Left hindlimb (tissue), 1 donor: ENCODE measurements around the gene RNPEPL1.
A peak's percentile ranks its signal among the peaks of the same experiment; 100 is the strongest.
"Not testable (repeated sequence)": the region's sequence is repeated elsewhere in the genome, so short reads cannot be mapped to it uniquely, and the experiment has no call there.

ENCODE experiments used
- DNase-seq: peaks from one replicate; pipeline ENCODE4 v3.0.0-alpha.2; 2018

The RNPEPL1 gene

DNA sequence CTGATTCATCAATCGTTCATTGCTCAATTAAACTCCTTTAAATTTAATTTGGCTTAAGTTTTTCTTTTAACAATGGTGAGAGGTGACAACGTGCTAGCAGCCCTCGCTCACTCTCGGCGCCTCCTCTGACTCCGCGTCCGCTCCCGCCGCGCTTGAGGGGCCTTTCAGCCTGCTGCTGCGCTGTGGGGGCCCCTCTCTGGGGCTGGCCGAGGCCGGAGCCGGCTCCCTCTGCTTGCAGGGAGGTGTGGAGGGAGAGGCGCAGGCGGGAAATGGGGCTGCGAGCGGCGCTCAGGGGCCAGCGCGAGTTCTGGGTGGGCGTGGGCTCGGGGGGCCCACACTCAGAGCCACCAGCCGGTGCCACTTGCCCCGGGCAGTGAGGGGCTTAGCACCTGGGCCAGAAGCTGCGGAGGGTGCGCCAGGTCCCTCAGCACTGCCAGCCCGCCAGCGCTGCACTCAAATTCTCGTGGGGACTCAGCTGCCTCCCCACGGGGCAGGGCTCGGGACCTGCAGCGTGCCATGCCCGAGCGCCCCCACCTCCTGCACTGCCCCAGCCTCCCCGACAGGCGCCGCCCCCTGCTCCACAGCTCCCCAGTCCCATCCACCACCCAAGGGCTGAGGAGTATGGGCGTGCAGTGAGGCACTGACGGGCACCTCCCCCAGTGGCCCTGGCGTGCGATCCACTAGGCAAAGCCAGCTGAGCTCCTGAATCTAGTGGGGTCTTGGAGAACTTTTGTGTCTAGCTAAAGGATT, 30.1 kb upstream of the RNPEPL1 start:
- DNase-seq, result no peak

DNA sequence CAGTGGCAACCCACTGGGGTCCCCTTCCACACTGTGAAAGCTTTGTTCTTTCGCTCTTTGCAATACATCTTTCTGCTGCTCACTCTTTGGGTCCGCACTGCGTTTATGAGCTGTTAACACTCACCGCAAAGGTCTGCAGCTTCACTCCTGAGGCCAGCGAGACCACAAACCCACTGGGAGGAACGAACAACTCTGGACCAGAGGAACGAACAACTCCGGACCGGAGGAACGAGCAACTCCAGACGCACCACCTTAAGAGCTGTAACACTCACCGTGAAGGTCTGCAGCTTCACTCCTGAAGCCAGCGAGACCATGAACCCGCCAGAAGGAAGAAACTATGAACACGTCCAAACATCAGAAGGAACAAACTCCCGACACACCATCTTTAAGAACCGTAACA, 29.2 kb upstream of the RNPEPL1 start:
- DNase-seq, result not testable (repeated sequence)

DNA sequence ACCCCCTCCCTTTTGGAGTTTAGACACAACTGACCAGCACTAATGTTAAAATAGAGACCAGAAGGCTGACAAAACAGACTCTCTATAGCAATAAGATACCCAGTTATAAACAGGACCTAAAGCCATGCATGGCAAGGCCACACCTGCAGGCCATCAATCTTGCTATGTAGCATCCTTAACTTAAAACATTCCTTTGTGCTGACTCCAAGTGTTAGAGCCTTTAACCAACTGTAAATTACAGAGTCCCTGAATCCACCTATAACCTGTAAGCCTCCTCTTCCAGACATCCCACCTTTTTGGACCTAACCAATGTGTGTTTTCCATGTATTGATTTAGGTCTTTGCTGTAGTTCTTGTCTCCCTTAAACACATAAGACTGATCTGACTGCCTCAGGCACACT, 28.4 kb upstream of the RNPEPL1 start:
- no peak for DNase-seq

DNA sequence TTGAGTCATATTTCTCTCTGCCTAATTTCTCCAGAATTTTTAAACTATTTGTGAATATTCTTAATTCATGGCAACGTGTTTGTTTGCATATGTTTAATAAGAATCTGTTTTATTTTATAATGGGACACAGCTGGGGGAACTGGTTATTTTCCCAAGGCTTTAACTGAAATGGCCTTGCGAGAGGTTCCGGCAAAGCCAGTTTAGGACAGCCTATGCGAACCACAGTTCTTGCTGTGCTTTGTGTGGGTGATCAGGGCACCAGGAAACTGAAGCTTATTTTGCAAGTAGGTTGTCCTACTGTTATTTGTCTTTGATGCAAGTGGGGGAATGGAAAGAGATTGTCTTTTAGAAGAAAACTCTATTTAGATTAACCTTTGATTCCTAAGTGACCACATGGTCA, 17.0 kb upstream of the RNPEPL1 start:
- no peak for DNase-seq

DNA sequence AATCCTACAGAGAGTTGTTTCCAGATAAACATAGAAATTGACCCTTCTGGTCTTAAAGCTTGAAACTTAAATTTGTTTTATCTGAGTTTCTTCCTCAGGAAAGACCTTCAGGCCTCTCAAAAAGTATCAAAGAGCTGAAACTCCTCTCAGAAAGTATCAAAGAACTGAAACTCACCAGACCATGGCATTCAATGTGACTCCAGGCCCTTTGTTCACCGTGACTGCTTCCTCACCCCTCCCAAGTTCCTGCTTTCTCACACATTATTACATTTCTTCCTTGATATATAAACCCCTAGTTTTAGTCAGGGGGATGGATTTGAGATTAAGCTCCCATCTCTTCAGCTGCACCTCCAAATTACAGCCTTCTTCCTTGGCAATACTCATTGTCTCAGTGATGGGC, 16.5 kb upstream of the RNPEPL1 start:
- no peak for DNase-seq

DNA sequence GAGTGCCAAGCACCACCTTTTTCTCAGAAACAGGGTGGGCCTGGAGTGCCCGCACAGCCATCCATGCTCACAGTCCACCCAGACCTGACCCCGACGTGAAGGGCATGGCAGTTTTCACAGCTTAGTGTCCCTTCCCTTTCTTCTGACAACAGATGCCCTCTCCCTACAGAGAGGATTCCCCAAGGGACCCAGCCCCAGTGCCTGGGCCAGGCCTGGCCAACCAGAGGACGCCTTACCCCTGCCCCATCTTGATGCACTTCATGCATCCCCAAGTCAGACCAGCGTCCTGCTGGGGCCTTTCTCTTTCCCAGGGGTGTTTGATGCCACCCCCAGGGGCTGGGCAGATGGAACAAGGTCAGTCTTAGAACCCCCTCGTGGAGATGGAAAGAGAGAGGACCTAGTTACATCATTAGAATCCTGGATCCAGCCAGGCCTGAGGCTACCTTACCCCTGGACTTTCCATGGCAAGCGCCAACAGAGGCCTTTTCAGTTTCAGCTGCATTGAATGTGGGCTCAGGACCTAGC, 14.3 kb upstream of the RNPEPL1 start:
- no peak for DNase-seq

DNA sequence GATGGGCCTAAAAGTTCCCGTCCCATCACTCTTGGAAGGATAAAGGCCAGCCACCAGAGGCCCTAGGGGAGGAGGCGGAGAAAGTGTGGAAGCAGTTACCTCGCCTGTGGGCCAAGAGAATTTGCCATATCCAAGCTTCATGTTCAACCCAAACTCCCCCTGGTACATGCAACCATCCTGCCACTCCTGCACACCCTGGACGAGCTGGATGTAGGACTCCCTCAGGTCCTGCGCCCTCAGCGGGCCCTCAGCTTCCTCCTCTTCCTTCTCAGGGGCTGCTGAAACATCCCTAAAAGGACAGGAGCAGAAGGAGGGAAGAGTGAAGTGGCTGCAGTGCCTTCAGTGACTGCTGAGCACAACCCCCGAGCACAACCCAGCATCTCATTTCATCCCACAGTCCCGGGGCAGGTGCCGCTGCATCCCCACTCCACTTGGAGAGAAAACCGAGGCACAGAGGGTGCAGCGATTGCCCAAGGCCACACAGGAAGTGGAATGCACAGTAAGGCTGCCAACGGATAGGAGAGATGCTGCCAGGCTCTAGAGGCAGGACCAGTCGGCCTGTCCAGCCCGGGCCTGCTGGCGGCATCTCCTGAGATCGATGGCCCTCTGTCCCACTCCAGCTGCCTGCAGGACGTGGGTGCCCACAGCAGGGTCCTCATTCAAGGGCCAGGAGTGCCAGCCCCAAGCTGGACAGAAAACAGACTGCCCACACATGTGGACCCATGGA, 13.4 kb upstream of the RNPEPL1 start:
- no peak for DNase-seq

DNA sequence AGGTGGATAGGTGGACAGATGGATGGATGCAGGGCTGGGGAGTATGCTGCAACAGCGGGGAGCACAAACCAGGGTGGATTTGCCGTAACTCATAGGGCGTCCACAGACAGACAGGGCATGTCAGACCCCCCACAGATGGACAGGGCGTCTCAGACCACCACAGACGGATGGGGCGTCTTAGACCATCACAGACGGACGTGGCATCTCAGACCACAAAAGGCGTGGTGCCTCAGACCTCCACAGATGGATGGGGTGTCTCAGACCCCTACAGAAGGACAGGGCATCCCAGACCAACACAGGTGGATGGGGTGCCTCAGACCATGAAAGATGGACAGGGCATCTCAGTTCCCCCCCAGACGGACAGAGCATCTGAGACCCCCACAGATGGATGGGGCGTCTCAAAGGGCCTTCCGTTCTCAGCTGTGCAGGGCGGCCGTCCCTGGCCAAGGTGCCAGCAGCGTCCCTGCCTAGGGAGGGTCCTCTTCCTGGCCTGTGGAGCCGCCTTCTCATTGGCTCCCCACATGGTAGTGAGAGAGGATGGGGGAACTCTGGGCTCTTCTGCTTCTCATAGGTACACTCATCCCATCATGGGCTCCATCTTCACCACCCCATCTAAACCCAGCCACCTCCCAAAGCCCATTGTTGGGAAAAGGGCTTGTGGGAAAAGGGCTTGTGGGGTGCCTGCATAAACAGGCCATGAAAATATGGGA, 12.6 kb upstream of the RNPEPL1 start:
- no peak for DNase-seq

DNA sequence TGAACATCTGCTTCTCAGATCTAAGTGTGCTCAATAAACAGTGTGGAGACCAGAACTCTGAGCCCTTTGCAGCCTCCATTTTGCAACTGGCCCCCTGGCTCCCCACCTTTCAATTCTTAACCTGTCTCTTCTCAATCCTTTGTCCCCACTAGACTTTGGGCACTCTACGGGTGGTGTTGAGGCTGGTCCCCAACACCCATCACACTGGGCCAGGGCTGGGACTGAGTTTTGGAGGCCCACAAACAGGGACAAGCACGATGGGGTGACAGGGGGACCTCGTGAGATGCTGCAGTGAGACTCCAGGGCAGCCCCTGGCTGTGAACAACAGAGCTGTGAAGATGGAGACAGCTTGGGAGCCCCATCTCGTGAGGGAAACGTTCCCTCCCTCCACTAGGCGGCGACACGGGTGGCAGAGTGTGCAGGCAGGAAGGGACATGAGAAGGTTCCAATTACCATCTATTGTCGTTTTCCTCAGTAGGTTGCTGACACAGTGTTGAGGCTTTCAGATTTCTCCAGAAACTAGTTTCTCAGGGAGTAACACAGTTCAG, 11.7 kb upstream of the RNPEPL1 start:
- peak; percentile 63 for DNase-seq

DNA sequence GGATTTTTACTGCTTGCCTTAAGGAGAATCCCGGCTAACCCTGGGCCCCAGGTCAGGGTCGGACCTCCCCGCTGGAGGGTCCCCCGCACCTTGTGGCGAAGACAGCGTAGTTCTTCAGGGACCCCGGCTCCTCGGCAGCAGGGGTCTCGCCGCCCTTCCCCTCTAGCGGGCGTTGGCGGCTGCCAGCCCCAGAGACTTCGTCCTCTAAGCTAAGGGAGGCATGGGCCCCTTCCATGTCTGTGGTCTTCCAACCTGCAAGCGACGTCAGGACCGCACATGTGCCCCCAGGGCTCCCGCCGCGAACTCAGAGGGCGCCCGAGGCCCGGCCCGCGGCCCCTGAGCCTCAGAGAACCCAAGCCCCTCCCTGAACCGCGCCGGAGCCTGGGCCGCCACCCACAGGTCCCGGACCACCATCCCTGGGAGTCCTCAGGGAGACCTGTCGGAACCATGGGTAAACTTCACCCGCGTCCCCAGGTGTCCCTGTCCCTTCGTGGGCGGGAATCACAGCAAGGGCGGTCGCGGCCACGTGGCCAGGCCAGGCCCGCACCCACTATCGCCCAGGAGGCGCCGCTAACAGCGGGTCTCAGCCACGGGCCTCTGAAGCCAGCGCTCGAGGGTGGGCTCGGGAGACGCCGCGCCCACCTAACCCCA, 11.1 kb upstream of the RNPEPL1 start:
- no peak for DNase-seq

DNA sequence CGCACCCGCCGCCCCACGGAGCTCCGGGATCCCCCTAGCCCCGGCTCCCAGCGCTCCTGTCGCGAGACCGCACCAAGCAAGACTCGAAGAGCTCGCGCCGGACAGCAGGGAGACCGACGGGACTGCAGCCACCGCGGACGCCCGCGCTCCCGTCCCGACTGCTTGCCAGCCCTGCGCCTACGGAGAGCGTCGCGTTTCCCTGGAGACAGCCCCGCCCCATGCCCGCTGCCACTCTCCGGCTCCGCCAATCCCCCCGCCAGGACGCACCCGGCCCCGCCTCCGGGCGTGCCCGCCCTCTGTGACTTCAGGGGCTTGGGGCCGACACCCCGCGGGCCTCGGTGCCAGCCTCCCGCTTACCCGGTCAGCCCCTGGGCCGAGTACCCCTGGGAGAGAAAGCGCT, 10.5 kb upstream of the RNPEPL1 start, which contains the start of gene ANKMY1:
Gene ANKMY1 (minus strand): TSS at position 181 of the 400 bp plus-strand sequence. CDS start 653 bp downstream, outside the sequence.
- DNase-seq, result peak; percentile 79

DNA sequence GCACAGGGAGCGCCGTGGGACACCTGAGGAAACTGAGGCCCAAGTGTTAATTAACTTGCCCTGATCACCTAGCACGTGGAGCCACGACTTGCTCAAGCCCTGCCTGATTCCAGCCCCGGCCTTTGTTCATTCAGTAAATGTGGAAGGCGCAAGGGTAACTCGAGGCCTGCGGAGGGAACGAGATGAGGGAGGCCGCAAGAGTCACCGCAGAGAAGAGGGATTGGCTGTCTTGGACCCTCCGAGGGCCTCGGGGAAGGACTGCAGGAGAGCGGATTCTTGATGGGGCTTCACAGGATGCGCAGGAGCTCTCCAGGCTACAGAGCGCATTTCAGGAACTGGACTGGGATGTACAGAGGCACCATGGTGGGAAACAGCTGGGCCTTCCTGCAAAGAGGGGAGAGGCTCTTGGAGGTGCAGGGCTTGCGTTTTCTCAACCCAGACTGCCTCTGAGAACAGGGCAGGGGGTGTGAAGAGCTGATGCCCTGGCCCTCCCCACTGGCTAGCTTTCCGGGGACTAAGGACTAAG, 10.0 kb upstream of the RNPEPL1 start:
- DNase-seq, result no peak

DNA sequence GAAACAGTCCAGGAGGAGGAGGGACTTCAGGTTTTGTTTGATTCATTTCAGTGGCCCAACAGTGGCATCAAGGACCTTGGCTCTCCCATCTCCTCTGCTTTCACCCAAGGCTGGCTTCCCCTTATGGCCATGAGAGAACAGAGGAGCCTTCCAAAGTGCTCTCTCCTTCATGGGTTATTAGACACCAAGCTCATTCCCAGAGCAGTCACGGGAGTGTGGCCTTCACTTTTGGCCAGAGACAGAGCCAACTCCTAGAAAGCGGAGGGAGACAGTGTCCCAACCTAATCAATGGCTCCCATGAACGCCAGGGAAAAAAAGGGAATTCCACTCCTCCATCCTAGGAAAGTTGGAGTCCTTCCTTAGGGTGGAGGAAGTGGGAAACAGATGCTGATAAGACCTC, 9.0 kb upstream of the RNPEPL1 start:
- DNase-seq, result no peak

DNA sequence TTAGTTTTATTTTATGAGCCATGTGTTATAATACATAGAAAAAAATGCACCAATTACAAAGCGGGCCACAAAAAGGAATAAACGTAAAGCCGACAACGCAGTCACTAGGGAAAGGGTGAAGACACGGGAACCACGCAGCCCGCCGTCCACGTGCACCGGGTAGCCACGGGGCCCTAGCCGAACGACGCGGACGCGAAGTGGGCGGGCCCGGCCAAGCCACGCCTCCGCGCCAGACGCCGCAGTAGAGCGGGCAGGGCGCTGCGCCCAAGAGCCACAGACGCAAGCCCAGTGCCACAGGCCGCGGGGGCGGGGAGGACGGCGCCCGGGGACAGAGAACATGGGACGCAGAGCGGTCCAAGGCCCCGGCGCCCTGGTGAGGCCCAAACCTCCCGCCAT, 8.2 kb upstream of the RNPEPL1 start, which contains the start of gene DUSP28:
Gene DUSP28 (plus strand): TSS at position 274 of the 396 bp plus-strand sequence. CDS start 328 bp downstream, outside the sequence.
- peak; percentile 90 for DNase-seq

DNA sequence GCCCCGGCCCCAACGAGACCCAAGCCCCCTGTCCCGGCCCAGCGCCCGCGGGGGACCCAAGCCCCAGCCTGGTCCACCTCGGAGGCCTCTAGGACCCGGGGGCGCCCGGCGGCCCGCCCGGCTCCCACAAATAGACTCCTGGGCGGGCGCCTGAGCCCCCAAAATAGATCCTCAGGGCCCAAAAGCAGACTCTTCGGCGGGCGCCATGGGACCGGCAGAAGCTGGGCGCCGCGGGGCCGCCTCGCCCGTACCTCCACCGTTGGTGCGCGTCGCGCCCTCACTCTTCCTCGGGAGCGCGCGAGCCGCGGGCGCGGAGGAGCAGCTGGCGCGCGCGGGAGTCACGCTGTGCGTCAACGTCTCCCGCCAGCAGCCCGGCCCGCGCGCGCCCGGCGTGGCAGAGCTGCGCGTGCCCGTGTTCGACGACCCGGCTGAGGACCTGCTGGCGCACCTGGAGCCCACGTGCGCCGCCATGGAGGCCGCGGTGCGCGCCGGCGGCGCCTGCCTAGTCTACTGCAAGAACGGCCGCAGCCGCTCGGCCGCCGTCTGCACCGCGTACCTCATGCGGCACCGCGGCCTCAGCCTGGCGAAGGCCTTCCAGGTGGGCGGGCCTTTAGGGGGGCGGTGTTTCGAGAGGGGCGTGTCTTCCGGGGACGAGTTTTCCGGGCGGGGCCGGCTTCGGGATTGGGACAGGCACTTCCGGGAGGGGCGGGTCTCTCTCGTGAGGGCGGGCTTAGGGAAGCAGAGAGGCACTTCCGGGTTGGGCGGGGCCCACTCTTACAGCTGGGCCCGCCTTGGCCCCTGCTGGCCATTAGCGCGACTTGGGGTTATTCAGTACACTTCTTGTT, 7.6 kb upstream of the RNPEPL1 start:
- peak; percentile 99 for DNase-seq

DNA sequence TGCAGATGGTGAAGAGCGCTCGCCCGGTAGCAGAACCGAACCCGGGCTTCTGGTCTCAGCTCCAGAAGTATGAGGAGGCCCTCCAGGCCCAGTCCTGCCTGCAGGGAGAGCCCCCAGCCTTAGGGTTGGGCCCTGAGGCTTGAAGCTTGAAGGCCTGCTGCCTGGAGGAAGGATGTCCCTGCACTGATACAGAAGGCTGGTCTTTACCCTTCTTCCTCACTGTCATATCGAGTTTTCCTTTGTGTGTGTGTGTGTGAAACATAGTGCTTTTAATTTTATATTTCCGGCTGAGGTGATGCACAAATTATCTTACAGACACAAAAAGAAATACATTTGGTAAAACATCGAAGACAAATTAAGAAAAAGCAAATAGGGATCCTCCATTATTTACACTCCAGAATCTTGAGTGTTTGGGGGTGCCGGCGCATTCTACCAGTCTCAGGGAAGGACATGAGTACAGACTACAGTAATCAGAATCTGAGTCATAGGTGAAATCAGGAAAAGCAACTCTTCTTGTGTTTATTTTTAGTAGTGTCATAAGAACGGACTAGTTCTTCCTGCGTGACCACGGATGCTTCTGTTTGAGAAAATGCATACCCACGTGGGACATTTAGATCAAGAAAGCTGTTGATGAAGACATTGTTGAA, 6.8 kb upstream of the RNPEPL1 start:
- no peak for DNase-seq

DNA sequence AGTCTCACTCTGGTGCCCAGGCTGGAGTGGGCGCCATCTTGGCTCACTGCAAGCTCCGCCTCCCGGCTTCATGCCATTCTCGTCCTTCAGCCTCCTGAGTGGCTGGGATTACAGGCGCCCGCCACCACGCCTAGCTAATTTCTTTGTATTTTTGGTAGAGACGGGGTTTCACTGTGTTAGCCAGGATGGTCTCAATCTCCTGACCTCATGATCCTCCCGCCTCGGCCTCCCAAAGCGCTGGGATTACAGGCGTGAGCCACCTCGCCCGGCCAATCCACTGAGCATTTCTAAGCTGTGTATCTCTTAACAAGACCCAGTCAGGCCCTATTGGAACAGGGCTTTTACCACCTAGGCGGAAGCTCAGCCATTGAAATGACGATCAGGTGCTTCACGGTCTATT, 5.1 kb upstream of the RNPEPL1 start:
- DNase-seq, result not testable (repeated sequence)

DNA sequence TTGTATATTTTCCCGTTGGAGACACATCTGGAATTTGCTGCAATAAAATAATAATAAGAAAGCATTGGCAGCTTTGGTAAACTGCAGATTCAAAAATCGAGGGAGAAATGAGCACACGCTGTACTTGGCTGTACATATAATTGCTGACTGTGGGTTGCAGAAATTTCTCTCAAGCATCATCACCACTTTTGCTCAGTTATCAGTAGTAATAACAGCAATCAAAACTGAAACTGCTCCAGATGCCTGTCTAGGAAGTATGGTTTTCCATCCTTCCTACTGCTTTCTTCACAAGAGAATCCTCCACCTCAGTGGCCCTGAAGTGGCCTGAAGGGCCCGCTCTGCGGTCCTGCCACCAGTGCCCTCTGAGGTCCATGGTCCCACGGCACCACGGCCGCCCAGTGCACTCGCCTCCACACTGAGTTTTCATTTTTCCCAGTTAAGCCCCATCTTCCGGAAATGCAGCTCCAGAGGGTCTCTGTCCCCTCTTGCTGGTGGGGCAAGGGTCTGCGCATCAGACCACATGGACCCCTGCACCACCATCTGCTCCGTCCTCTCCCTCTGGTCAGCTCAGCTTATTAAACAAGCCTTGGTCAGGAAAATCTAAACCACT, 4.2 kb upstream of the RNPEPL1 start:
- no peak for DNase-seq

DNA sequence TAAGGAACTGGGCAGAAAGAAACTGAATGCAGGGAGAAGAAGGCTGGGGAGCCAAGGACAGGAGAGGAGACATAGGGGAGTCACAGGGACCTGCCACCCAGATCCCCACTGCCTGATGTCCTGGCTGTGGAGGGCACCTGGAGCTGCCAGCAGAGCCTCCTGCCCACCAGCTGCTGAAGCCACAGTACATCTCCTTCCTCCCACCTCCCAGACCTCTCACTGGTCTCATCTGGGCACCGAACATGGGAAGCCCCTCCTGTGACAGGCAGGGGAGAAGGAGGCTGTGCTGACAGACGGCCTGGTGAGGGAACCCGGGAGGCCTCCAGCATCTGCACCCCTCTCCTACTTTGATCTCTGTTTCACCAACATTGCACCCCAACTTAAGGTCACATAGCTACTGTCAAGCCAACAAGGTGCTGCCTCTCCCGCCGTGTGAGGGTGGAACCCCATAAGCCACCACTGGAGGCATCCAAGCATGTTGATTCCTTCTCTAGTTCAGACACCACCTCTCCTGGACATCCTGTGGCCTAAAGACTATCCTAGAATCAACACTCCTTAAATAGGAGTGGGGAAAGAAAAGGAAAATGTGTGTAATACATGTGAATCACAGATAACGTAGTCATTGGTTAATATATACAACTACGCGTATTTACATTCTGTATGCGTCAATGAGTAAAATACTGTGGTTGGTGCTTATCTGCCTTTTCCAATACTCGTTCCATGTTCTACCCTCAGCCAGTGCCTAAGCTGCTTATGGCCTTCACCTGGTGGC, 3.5 kb upstream of the RNPEPL1 start:
- DNase-seq, result no peak
